Measurements from ENCODE around the gene ADH4. TPM values are rescaled to one million over a fixed set of nuclear protein-coding genes. Genes with fewer than 3 reads are reported as not detected.

ADH4 gene
- total RNA-seq, 2 donors from 2014 or later: 0.82 to 1.5 TPM

DNA sequence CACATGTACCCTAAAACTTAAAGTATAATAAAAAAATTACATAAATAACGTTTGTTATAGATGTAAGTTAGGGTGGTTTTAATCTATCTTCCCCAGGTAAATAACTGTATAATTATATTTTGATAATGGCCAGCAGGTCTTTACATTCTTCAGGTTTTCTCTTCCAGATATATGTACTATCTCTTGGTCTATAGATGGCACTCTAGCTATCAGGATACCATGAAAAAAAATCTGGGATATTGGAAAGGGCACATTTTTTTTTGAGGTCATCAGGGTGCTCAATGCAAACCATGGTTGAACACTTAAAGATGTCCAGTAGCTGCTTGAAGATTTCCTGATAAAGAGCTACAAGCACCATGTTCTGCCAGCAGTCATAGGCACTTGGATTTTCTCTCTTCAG, 15.6 kb upstream of the ADH4 start:
- Histone ChIP-seq H3K4me1 (no peaks in the 10 kb centered on the region), H3K27me3 (no peaks in the 10 kb centered on the region), H3K4me3 (no peak overlapping the region), H3K9me3 (no peaks in the 10 kb centered on the region), H3K36me3 (no peaks in the 10 kb centered on the region), H3K27ac (no peak overlapping the region), H3K9ac (ENCODE audit: low read depth in 2 of 2, low read length in 2 of 2) (no peak overlapping the region)
- DNase-seq: no peak
- TF ChIP-seq, protein P1, sequence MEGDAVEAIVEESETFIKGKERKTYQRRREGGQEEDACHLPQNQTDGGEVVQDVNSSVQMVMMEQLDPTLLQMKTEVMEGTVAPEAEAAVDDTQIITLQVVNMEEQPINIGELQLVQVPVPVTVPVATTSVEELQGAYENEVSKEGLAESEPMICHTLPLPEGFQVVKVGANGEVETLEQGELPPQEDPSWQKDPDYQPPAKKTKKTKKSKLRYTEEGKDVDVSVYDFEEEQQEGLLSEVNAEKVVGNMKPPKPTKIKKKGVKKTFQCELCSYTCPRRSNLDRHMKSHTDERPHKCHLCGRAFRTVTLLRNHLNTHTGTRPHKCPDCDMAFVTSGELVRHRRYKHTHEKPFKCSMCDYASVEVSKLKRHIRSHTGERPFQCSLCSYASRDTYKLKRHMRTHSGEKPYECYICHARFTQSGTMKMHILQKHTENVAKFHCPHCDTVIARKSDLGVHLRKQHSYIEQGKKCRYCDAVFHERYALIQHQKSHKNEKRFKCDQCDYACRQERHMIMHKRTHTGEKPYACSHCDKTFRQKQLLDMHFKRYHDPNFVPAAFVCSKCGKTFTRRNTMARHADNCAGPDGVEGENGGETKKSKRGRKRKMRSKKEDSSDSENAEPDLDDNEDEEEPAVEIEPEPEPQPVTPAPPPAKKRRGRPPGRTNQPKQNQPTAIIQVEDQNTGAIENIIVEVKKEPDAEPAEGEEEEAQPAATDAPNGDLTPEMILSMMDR (IDR thresholded peaks at IDR 0.05): no peak
- intact Hi-C loops (cut with DNase I): no loop called here

GRCh38 chr4:99157478-99157935, 13.4 kb upstream of the ADH4 start:
- Histone ChIP-seq H3K4me1 (no peaks in the 10 kb centered on the region), H3K27me3 (no peaks in the 10 kb centered on the region), H3K9ac (ENCODE audit: low read depth in 2 of 2, low read length in 2 of 2) (no peak overlapping the region), H3K36me3 (no peaks in the 10 kb centered on the region), H3K9me3 (no peaks in the 10 kb centered on the region), H3K4me3 (no peak overlapping the region), H3K27ac (no peak overlapping the region)
- intact Hi-C loops (cut with DNase I): no loop called here
- no peak for DNase-seq
- TF ChIP-seq, protein P1 (IDR thresholded peaks at IDR 0.05): no peak

DNA sequence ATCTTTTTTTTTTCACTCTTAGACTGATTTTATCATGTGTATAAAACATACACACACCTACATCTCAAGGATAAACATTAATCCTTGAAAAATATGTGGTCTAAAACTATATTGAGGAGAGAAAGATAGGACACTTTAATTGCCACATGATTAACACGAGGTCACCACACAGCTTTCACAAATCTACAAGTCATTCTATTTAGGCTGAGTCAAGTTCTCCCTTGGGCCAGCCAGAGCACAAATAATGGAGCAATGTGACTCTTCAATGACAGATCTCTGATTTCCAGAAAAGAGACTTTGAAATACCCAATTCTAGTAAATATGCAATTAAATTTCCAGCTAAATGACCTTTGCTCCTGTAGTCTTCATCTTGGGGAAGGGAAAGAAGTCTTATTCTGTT, 12.9 kb upstream of the ADH4 start:
- Histone ChIP-seq H3K4me3 (no peak overlapping the region), H3K36me3 (no peaks in the 10 kb centered on the region), H3K27ac (no peak overlapping the region), H3K9ac (ENCODE audit: low read depth in 2 of 2, low read length in 2 of 2) (no peak overlapping the region), H3K9me3 (no peaks in the 10 kb centered on the region), H3K4me1 (no peaks in the 10 kb centered on the region), H3K27me3 (no peaks in the 10 kb centered on the region)
- no peak for DNase-seq
- TF ChIP-seq, protein P1 (IDR thresholded peaks at IDR 0.05): no peak
- intact Hi-C loops (cut with DNase I): no loop called here

- Histone ChIP-seq H3K9me3 (no peaks in the 10 kb centered on the region), H3K36me3 (no peaks in the 10 kb centered on the region), H3K9ac (ENCODE audit: low read depth in 2 of 2, low read length in 2 of 2) (no peak overlapping the region), H3K4me1 (no peaks in the 10 kb centered on the region), H3K27ac (no peak overlapping the region), H3K27me3 (no peaks in the 10 kb centered on the region), H3K4me3 (no peak overlapping the region)
- TF ChIP-seq, protein P1 (IDR thresholded peaks at IDR 0.05): no peak
- no peak for DNase-seq
- intact Hi-C loops (cut with DNase I): no loop called here
These were observed 10.7 kb upstream of the ADH4 start for GRCh38 chr4:99154658-99155342.

DNA sequence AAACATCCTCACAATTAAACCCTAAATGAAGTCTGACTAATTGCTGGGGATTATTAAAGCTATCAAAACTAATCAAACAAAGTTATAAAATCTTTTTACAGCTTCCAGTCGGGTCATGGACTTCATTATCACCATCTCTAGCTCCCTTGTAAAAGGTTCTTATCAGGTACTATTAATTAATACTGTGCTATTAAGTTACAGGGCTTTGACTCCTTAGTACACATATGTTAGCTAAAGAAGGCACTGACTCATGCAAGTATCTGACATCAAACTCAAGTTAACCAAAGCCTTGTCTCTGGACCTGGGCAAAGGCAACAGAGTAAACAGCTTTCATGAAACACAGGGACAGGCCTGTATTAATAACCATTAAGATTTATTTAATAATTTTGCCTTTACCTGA, 7.9 kb upstream of the ADH4 start:
- Histone ChIP-seq H3K27me3 (no peaks in the 10 kb centered on the region), H3K4me3 (no peak overlapping the region), H3K9ac (ENCODE audit: low read depth in 2 of 2, low read length in 2 of 2) (no peak overlapping the region), H3K9me3 (no peaks in the 10 kb centered on the region), H3K4me1 (no peaks in the 10 kb centered on the region), H3K36me3 (no peaks in the 10 kb centered on the region), H3K27ac (no peak overlapping the region)
- no peak for DNase-seq
- TF ChIP-seq, protein P1 (IDR thresholded peaks at IDR 0.05): no peak
- intact Hi-C loops (cut with DNase I): no loop called here
